Measurements from ENCODE around the gene LRRN2.
"Not testable (repeated sequence)": the region's sequence is repeated elsewhere in the genome, so short reads cannot be mapped to it uniquely, and the experiment has no call there.

Gene LRRN2

GRCh38 chr1:204571128-204571527, 114.4 kb downstream of the LRRN2 start:
- DNase-seq = no peak

GRCh38 chr1:204570021-204570420, 115.5 kb downstream of the LRRN2 start:
- not testable (repeated sequence) for DNase-seq

GRCh38 chr1:204569478-204569877, 116.1 kb downstream of the LRRN2 start:
- no peak for DNase-seq

- no peak for DNase-seq
Observed at GRCh38 chr1:204568576-204569315, 116.8 kb downstream of the LRRN2 start.
